ENCODE results near the gene PARP9. TPM values are rescaled to one million over a fixed set of nuclear protein-coding genes. Genes with fewer than 3 reads are reported as not detected.

PARP9 gene
- total RNA-seq, 1 experiment from 2014 or later = 14.8 TPM

- Histone ChIP-seq H3K27ac (ENCODE audit: low read length) (no peak overlapping the region), H3K4me1 (ENCODE audit: insufficient read depth, low read length) (no peaks in the 10 kb centered on the region), H3K9me3 (ENCODE audit: low read length) (peaks cover 16% of the 10 kb centered on the region), H3K27me3 (ENCODE audit: low read length) (no peaks in the 10 kb centered on the region), H3K4me2 (ENCODE audit: low read length) (no peak overlapping the region), H3K79me2 (ENCODE audit: low read length) (no peaks in the 10 kb centered on the region), H3K9ac (ENCODE audit: low read length) (no peak overlapping the region), H3K36me3 (ENCODE audit: low read depth, low read length) (no peaks in the 10 kb centered on the region), H2AFZ (ENCODE audit: low read length) (no peak overlapping the region), H3F3A (ENCODE audit: low read length, unreplicated experiment) (no peaks in the 10 kb centered on the region), H4K20me1 (ENCODE audit: low read length) (no peaks in the 10 kb centered on the region), H3K9me2 (replicated peaks; ENCODE audit: low read length) (no peaks in the 10 kb centered on the region), H3K4me3 (ENCODE audit: low read length) (no peak overlapping the region)
- CTCF ChIA-PET = no interaction called here
- DNase-seq (no peak), ATAC-seq (0 out of 2 replicates have a peak, but pooled peaks have one; percentile 20)
- POLR2A ChIA-PET (ENCODE audit: unreplicated experiment) = no interaction called here
- TF ChIP-seq EZH2 (IDR thresholded peaks at IDR 0.05; ENCODE audit: low read length, unreplicated experiment) = no peak
- no peak for TF ChIP-seq EZH2phosphoT487 (IDR thresholded peaks at IDR 0.05; ENCODE audit: borderline replicate concordance, low read length)
- TF ChIP-seq, protein P1, sequence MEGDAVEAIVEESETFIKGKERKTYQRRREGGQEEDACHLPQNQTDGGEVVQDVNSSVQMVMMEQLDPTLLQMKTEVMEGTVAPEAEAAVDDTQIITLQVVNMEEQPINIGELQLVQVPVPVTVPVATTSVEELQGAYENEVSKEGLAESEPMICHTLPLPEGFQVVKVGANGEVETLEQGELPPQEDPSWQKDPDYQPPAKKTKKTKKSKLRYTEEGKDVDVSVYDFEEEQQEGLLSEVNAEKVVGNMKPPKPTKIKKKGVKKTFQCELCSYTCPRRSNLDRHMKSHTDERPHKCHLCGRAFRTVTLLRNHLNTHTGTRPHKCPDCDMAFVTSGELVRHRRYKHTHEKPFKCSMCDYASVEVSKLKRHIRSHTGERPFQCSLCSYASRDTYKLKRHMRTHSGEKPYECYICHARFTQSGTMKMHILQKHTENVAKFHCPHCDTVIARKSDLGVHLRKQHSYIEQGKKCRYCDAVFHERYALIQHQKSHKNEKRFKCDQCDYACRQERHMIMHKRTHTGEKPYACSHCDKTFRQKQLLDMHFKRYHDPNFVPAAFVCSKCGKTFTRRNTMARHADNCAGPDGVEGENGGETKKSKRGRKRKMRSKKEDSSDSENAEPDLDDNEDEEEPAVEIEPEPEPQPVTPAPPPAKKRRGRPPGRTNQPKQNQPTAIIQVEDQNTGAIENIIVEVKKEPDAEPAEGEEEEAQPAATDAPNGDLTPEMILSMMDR (conservative IDR thresholded peaks at IDR 0.05; ENCODE audit: low read depth, low read length) = no peak
- BruUV-seq (replicated peaks) = no TSS peak
- intact Hi-C loops (cut with micrococcal nuclease) = no loop called here
Measured at GRCh38 chr3:122580470-122580869, 16.4 kb upstream of the PARP9 start.

GRCh38 chr3:122578069-122578740 lies 14.1 kb upstream of the PARP9 start:
- TF ChIP-seq, protein P1 (conservative IDR thresholded peaks at IDR 0.05; ENCODE audit: low read depth, low read length) = no peak
- TF ChIP-seq EZH2 (IDR thresholded peaks at IDR 0.05; ENCODE audit: low read length, unreplicated experiment) = no peak
- POLR2A ChIA-PET (ENCODE audit: unreplicated experiment) = no interaction called here
- intact Hi-C loops (cut with micrococcal nuclease) = no loop called here
- no peaks in the 10 kb centered on the region for H4K20me1 ChIP-seq (ENCODE audit: low read length)
- no peak for ATAC-seq
- H3K4me3 ChIP-seq (ENCODE audit: low read length) = no peak overlapping the region
- no peak for DNase-seq
- H3K4me2 ChIP-seq (ENCODE audit: low read length) = no peak overlapping the region
- H3K27ac ChIP-seq (ENCODE audit: low read length) = no peak overlapping the region
- no peak overlapping the region for H2AFZ ChIP-seq (ENCODE audit: low read length)
- H3K4me1 ChIP-seq (ENCODE audit: insufficient read depth, low read length) = peaks cover 8% of the 10 kb centered on the region
- peaks cover 6% of the 10 kb centered on the region for H3F3A ChIP-seq (ENCODE audit: low read length, unreplicated experiment)
- no TSS peak for BruUV-seq (replicated peaks)
- no peak overlapping the region for H3K9ac ChIP-seq (ENCODE audit: low read length)
- peaks cover 16% of the 10 kb centered on the region for H3K9me3 ChIP-seq (ENCODE audit: low read length)
- no peaks in the 10 kb centered on the region for H3K36me3 ChIP-seq (ENCODE audit: low read depth, low read length)
- no peaks in the 10 kb centered on the region for H3K9me2 ChIP-seq (replicated peaks; ENCODE audit: low read length)
- CTCF ChIA-PET = no interaction called here
- H3K27me3 ChIP-seq (ENCODE audit: low read length) = no peaks in the 10 kb centered on the region
- H3K79me2 ChIP-seq (ENCODE audit: low read length) = no peaks in the 10 kb centered on the region

- POLR2A ChIA-PET (ENCODE audit: unreplicated experiment) = no interaction called here
- H3F3A ChIP-seq (ENCODE audit: low read length, unreplicated experiment) = peaks cover 6% of the 10 kb centered on the region
- no peaks in the 10 kb centered on the region for H3K9me2 ChIP-seq (replicated peaks; ENCODE audit: low read length)
- DNase-seq = no peak
- H2AFZ ChIP-seq (ENCODE audit: low read length) = no peak within 1 kb of the TSS
- peaks cover 12% of the 10 kb centered on the region for H3K4me1 ChIP-seq (ENCODE audit: insufficient read depth, low read length)
- CTCF ChIA-PET = no interaction called here
- H4K20me1 ChIP-seq (ENCODE audit: low read length) = no peaks in the 10 kb centered on the region
- ATAC-seq = no peak
- H3K36me3 ChIP-seq (ENCODE audit: low read depth, low read length) = no peaks in the 10 kb centered on the region
- H3K4me2 ChIP-seq (ENCODE audit: low read length) = no peak within 1 kb of the TSS
- no peaks in the 10 kb centered on the region for H3K79me2 ChIP-seq (ENCODE audit: low read length)
- no peaks in the 10 kb centered on the region for H3K27me3 ChIP-seq (ENCODE audit: low read length)
- no peak within 1 kb of the TSS for H3K4me3 ChIP-seq (ENCODE audit: low read length)
- no peak within 1 kb of the TSS for H3K9ac ChIP-seq (ENCODE audit: low read length)
- TF ChIP-seq, protein P1 (conservative IDR thresholded peaks at IDR 0.05; ENCODE audit: low read depth, low read length) = no peak
- TF ChIP-seq EZH2 (IDR thresholded peaks at IDR 0.05; ENCODE audit: low read length, unreplicated experiment) (no peak), EZH2phosphoT487 (IDR thresholded peaks at IDR 0.05; ENCODE audit: borderline replicate concordance, low read length) (no peak)
- BruUV-seq (replicated peaks) = no TSS peak
- intact Hi-C loops (cut with micrococcal nuclease) = no loop called here
- peaks cover 14% of the 10 kb centered on the region for H3K9me3 ChIP-seq (ENCODE audit: low read length)
- no peak within 1 kb of the TSS for H3K27ac ChIP-seq (ENCODE audit: low read length)
Measured at GRCh38 chr3:122577409-122578031, 13.4 kb upstream of the PARP9 start, which contains the start of gene PARP15. TSS of gene PARP15 (plus strand) at chr3:122577650. CDS start at chr3:122577668, 18 bp downstream.

Data from PC-3 (cell line).